ENCODE data around the gene EIF4G1. TPM values are rescaled to one million over a fixed set of nuclear protein-coding genes. Genes with fewer than 3 reads are reported as not detected.

Gene EIF4G1
- total and polyA plus RNA-seq, 9 donors: 72.4 to 295 (median 206) TPM

GRCh38 chr3:184275961-184276910 is 38.2 kb upstream of the EIF4G1 start, which contains the start of gene ECE2:
Gene ECE2, plus strand, starts transcription at chr3:184276022. Its CDS starts 132 bp downstream, at chr3:184276154.
- Histone ChIP-seq H3K36me3 (no peaks in the 10 kb centered on the region), H3K27ac (no peak within 1 kb of the TSS), H3K9me3 (no peaks in the 10 kb centered on the region), H3K27me3 (no peaks in the 10 kb centered on the region), H3K4me3 (no peak within 1 kb of the TSS), H3K4me1 (ENCODE audit: insufficient read depth) (no peaks in the 10 kb centered on the region)
- DNase-seq: no peak
- WGBS, 3 donors: 9 to 12% (median 11%) methylated on average over 58 to 65 of the region's 65 CpGs
- intact Hi-C loops (cut with DNase I): loop anchor here in 1 of 4 donors (5.0 kb wide), 1 partner anchor 484 kb away; no protein-coding TSS in a partner anchor
- no peak for TF ChIP-seq EP300 (IDR thresholded peaks at IDR 0.05)
- TF ChIP-seq CTCF (IDR thresholded peaks at IDR 0.05): no peak
- no peak for TF ChIP-seq POLR2A (IDR thresholded peaks at IDR 0.05)

- WGBS, 3 donors: 87 to 92% (median 92%) methylated on average over 6 of the region's 6 CpGs
- Histone ChIP-seq H3K9me3 (no peaks in the 10 kb centered on the region), H3K4me1 (ENCODE audit: insufficient read depth) (no peaks in the 10 kb centered on the region), H3K27me3 (no peaks in the 10 kb centered on the region), H3K36me3 (no peaks in the 10 kb centered on the region), H3K27ac (no peak overlapping the region), H3K4me3 (no peak overlapping the region)
- no peak for DNase-seq
- intact Hi-C loops (cut with DNase I): loop anchor here in 1 of 4 donors (5.0 kb wide), 1 partner anchor 485 kb away; no protein-coding TSS in a partner anchor
- TF ChIP-seq POLR2A (IDR thresholded peaks at IDR 0.05) (no peak), CTCF (IDR thresholded peaks at IDR 0.05) (no peak), EP300 (IDR thresholded peaks at IDR 0.05) (no peak)
These were observed 37.0 kb upstream of the EIF4G1 start for GRCh38 chr3:184277366-184277765.

GRCh38 chr3:184282941-184283340 is 31.5 kb upstream of the EIF4G1 start:
- TF ChIP-seq EP300 (IDR thresholded peaks at IDR 0.05) (no peak), POLR2A (IDR thresholded peaks at IDR 0.05) (no peak), CTCF (IDR thresholded peaks at IDR 0.05) (no peak)
- Histone ChIP-seq H3K27me3 (no peaks in the 10 kb centered on the region), H3K27ac (no peak overlapping the region), H3K36me3 (no peaks in the 10 kb centered on the region), H3K9me3 (no peaks in the 10 kb centered on the region), H3K4me3 (no peak overlapping the region), H3K4me1 (ENCODE audit: insufficient read depth) (no peaks in the 10 kb centered on the region)
- no peak for DNase-seq
- intact Hi-C loops (cut with DNase I): no loop called here
- 89 to 92% (median 91%) methylated on average over 4 of the region's 4 CpGs for WGBS, 3 donors

GRCh38 chr3:184283681-184284080 is 30.7 kb upstream of the EIF4G1 start:
- Histone ChIP-seq H3K4me1 (ENCODE audit: insufficient read depth) (no peaks in the 10 kb centered on the region), H3K27ac (no peak overlapping the region), H3K9me3 (no peaks in the 10 kb centered on the region), H3K27me3 (no peaks in the 10 kb centered on the region), H3K4me3 (no peak overlapping the region), H3K36me3 (no peaks in the 10 kb centered on the region)
- TF ChIP-seq POLR2A (IDR thresholded peaks at IDR 0.05) (no peak), CTCF (IDR thresholded peaks at IDR 0.05) (no peak), EP300 (IDR thresholded peaks at IDR 0.05) (no peak)
- 88 to 91% (median 89%) methylated on average over 8 of the region's 8 CpGs for WGBS, 3 donors
- intact Hi-C loops (cut with DNase I): no loop called here
- DNase-seq: no peak
